SK-N-SH treated with all-trans-retinoic acid at 6 μM for 48 hours (cell line): ENCODE measurements around the gene SLC12A5.

ENCODE experiments used
- GLIS3 ChIP-seq: fragments of 250-450 bp; sonication (Bioruptor Pico); IDR thresholded peaks from 2 replicates; pipeline ENCODE4 v1.5.0; 2020; ENCODE audit warnings: mild to moderate bottlenecking, moderate library complexity
- OSR1 ChIP-seq: fragments of 250-450 bp; sonication (Bioruptor Pico); IDR thresholded peaks from 2 replicates; pipeline ENCODE4 v1.8.0; 2022; ENCODE audit warnings: moderate library complexity, mild to moderate bottlenecking, inconsistent platforms
- POU6F1 ChIP-seq: fragments of 250-450 bp; sonication (Bioruptor Pico); IDR thresholded peaks from 2 replicates; pipeline ENCODE4 v1.8.0; 2021; ENCODE audit warnings: low read depth, mild to moderate bottlenecking, moderate library complexity, borderline replicate concordance
- ZFP30 ChIP-seq: fragments of 450-650 bp; formaldehyde crosslinking; IDR thresholded peaks from 2 replicates; pipeline ENCODE4 v1.5.0; 2022; ENCODE audit warnings: mild to moderate bottlenecking, moderate library complexity

- TF ChIP-seq GLIS3 (no peak), POU6F1 (CRISPR knock-in tag) (no peak), OSR1 (no peak), ZFP30 (no peak)
Observed at GRCh38 chr20:46058599-46059281, 29.7 kb downstream of the SLC12A5 start.
